ENCODE results near the gene MOV10L1. TPM values are rescaled to one million over a fixed set of nuclear protein-coding genes. Genes with fewer than 3 reads are reported as not detected.

The MOV10L1 gene
- total RNA-seq, 1 donor from 2014 or later: not detected

- H3K4me1 ChIP-seq: peaks cover 0 to 11% of the 10 kb centered on the region in 2 donors
- TF ChIP-seq CTCF (IDR thresholded peaks at IDR 0.05): no peak
- H3K9me3 ChIP-seq: no peaks in the 10 kb centered on the region
- H3K27ac ChIP-seq: no peak overlapping the region
- no peak for DNase-seq (ENCODE audit: low spot score in 2 of 2)
- H3K36me3 ChIP-seq: no peaks in the 10 kb centered on the region
- H3K27me3 ChIP-seq: peaks cover 10% of the 10 kb centered on the region
- intact Hi-C loops (cut with DNase I): no loop called here
- no peak overlapping the region for H3K4me3 ChIP-seq
Observed at GRCh38 chr22:50060441-50061140, 29.2 kb upstream of the MOV10L1 start.

- H3K36me3 ChIP-seq: no peaks in the 10 kb centered on the region
- H3K4me3 ChIP-seq: no peak overlapping the region
- H3K27ac ChIP-seq: no peak overlapping the region
- peaks cover 10% of the 10 kb centered on the region for H3K27me3 ChIP-seq
- TF ChIP-seq CTCF (IDR thresholded peaks at IDR 0.05): no peak
- intact Hi-C loops (cut with DNase I): no loop called here
- no peaks in the 10 kb centered on the region for H3K9me3 ChIP-seq
- H3K4me1 ChIP-seq: peaks cover 0 to 11% of the 10 kb centered on the region in 2 donors
- no peak for DNase-seq (ENCODE audit: low spot score in 2 of 2)
Observed at GRCh38 chr22:50061141-50061823, 28.5 kb upstream of the MOV10L1 start.

GRCh38 chr22:50061824-50062355, 27.9 kb upstream of the MOV10L1 start:
- Histone ChIP-seq H3K4me3 (no peak overlapping the region), H3K4me1 (peaks cover 0 to 11% of the 10 kb centered on the region in 2 donors), H3K27ac (no peak overlapping the region), H3K9me3 (no peaks in the 10 kb centered on the region), H3K27me3 (peaks cover 10% of the 10 kb centered on the region), H3K36me3 (no peaks in the 10 kb centered on the region)
- TF ChIP-seq CTCF (IDR thresholded peaks at IDR 0.05): no peak
- no peak for DNase-seq (ENCODE audit: low spot score in 2 of 2)
- intact Hi-C loops (cut with DNase I): no loop called here

GRCh38 chr22:50062509-50063135, 27.2 kb upstream of the MOV10L1 start:
- Histone ChIP-seq H3K4me3 (no peak overlapping the region), H3K9me3 (no peaks in the 10 kb centered on the region), H3K27me3 (peaks cover 10% of the 10 kb centered on the region), H3K36me3 (no peaks in the 10 kb centered on the region), H3K4me1 (peaks cover 0 to 11% of the 10 kb centered on the region in 2 donors), H3K27ac (no peak overlapping the region)
- intact Hi-C loops (cut with DNase I): no loop called here
- no peak for TF ChIP-seq CTCF (IDR thresholded peaks at IDR 0.05)
- DNase-seq (ENCODE audit: low spot score in 2 of 2): no peak

GRCh38 chr22:50063589-50064393, 26.0 kb upstream of the MOV10L1 start:
- intact Hi-C loops (cut with DNase I): no loop called here
- no peaks in the 10 kb centered on the region for H3K9me3 ChIP-seq
- no peak for DNase-seq (ENCODE audit: low spot score in 2 of 2)
- H3K27me3 ChIP-seq: peaks cover 8% of the 10 kb centered on the region
- no peaks in the 10 kb centered on the region for H3K36me3 ChIP-seq
- peaks cover 0 to 7% of the 10 kb centered on the region in 2 donors for H3K4me1 ChIP-seq
- no peak for TF ChIP-seq CTCF (IDR thresholded peaks at IDR 0.05)
- no peak overlapping the region for H3K4me3 ChIP-seq
- H3K27ac ChIP-seq: no peak overlapping the region

Data from ascending aorta (tissue), 2 donors.